WTC11 (cell line): ENCODE data around the gene SETDB1. TPM values are rescaled to one million over a fixed set of nuclear protein-coding genes. Genes with fewer than 3 reads are reported as not detected.

ENCODE experiments used
- ATAC-seq: fragments of 200-7000 bp; cut with Tn5 transposase; 2 replicates; pipeline ENCODE4 v1.10.0; 2021; ENCODE audit warnings: mild to moderate bottlenecking, moderate library complexity
- CTCF ChIA-PET: fragments of 300-600 bp; sonication (Branson Sonifier 250); formaldehyde crosslinking; loops from one replicate; lab custom pipeline; 2021; ENCODE audit warnings: antibody characterized with exemption; lab: Charles Lee
- POLR2A ChIA-PET: fragments of 350-600 bp; sonication (Branson Sonifier 250); formaldehyde crosslinking; loops from one replicate; lab custom pipeline; 2021; ENCODE audit warnings: antibody characterized with exemption; lab: Charles Lee
- DNase-seq: peaks from one replicate; pipeline ENCODE4 v3.0.0; 2021; ENCODE audit warnings: low spot score
- H3K27ac Mint-ChIP-seq: 2 replicates; pipeline ENCODE4 v1.8.0; 2021; ENCODE audit warnings: mixed read lengths
- H3K27me3 Mint-ChIP-seq: 2 replicates; pipeline ENCODE4 v1.8.0; 2021; ENCODE audit warnings: low read depth, mild to moderate bottlenecking, moderate library complexity, mixed read lengths
- H3K36me3 Mint-ChIP-seq: 2 replicates; pipeline ENCODE4 v1.8.0; 2021; ENCODE audit warnings: mixed read lengths
- H3K4me1 Mint-ChIP-seq: 2 replicates; pipeline ENCODE4 v1.8.0; 2022; ENCODE audit warnings: mixed read lengths
- H3K4me3 Mint-ChIP-seq: 2 replicates; pipeline ENCODE4 v1.8.0; 2021; ENCODE audit warnings: mild to moderate bottlenecking, moderate library complexity, mixed read lengths
- H3K9me3 Mint-ChIP-seq: 2 replicates; pipeline ENCODE4 v1.8.0; 2021; ENCODE audit warnings: mixed read lengths
- ATF3 ChIP-seq: sonication (generic); formaldehyde crosslinking; conservative IDR thresholded peaks from 2 replicates; pipeline ENCODE4 v1.8.1; 2022; ENCODE audit warnings: mild to moderate bottlenecking, missing genetic modification reagents
- CREB1 ChIP-seq: sonication (generic); formaldehyde crosslinking; IDR thresholded peaks from 2 replicates; pipeline ENCODE4 v1.8.0; 2023; ENCODE audit warnings: mild to moderate bottlenecking, missing genetic modification reagents
- CTCF ChIP-seq: fragments of 200-600 bp; IDR thresholded peaks from 2 replicates; pipeline ENCODE4 v1.8.0; 2022; ENCODE audit warnings: antibody characterized with exemption
- E2F1 ChIP-seq: sonication (generic); formaldehyde crosslinking; IDR thresholded peaks from 2 replicates; pipeline ENCODE4 v1.8.0; 2022; ENCODE audit warnings: mild to moderate bottlenecking, missing genetic modification reagents
- EMX1 ChIP-seq: fragments of 250-450 bp; sonication (Bioruptor Pico); IDR thresholded peaks from 2 replicates; pipeline ENCODE4 v1.8.0; 2021; ENCODE audit warnings: mild to moderate bottlenecking
- ETV6 ChIP-seq: sonication (generic); formaldehyde crosslinking; IDR thresholded peaks from 2 replicates; pipeline ENCODE4 v1.8.1; 2022; ENCODE audit warnings: mild to moderate bottlenecking, missing genetic modification reagents
- FOXP4 ChIP-seq: sonication (generic); formaldehyde crosslinking; IDR thresholded peaks from 2 replicates; pipeline ENCODE4 v1.8.0; 2022; ENCODE audit warnings: mild to moderate bottlenecking, missing genetic modification reagents
- GTF2I ChIP-seq: fragments of 250-450 bp; sonication (Bioruptor Pico); conservative IDR thresholded peaks from 2 replicates; pipeline ENCODE4 v1.4.0; 2021; ENCODE audit warnings: mild to moderate bottlenecking
- MLX ChIP-seq: sonication (generic); formaldehyde crosslinking; IDR thresholded peaks from 2 replicates; pipeline ENCODE4 v1.8.1; 2023; ENCODE audit warnings: mild to moderate bottlenecking, missing genetic modification reagents, moderate library complexity
- NFATC4 ChIP-seq: fragments of 250-450 bp; sonication (Bioruptor Pico); IDR thresholded peaks from 2 replicates; pipeline ENCODE4 v1.9.0; 2021; ENCODE audit warnings: mild to moderate bottlenecking
- NR1H2 ChIP-seq: sonication (generic); formaldehyde crosslinking; IDR thresholded peaks from 2 replicates; pipeline ENCODE4 v1.9.0; 2021; ENCODE audit warnings: mild to moderate bottlenecking, moderate library complexity, missing genetic modification reagents
- PRRX2 ChIP-seq: fragments of 250-450 bp; sonication (Bioruptor Pico); IDR thresholded peaks from 2 replicates; pipeline ENCODE4 v1.8.0; 2021; ENCODE audit warnings: mild to moderate bottlenecking
- SOX15 ChIP-seq: fragments of 250-450 bp; sonication (Bioruptor Pico); IDR thresholded peaks from 2 replicates; pipeline ENCODE4 v1.9.0; 2021; ENCODE audit warnings: mild to moderate bottlenecking
- SP1 ChIP-seq: sonication (generic); formaldehyde crosslinking; conservative IDR thresholded peaks from 2 replicates; pipeline ENCODE4 v1.8.1; 2022; ENCODE audit warnings: missing genetic modification reagents
- TCF7 ChIP-seq: sonication (generic); formaldehyde crosslinking; IDR thresholded peaks from 2 replicates; pipeline ENCODE4 v1.8.0; 2022; ENCODE audit warnings: mild to moderate bottlenecking, low read depth, missing genetic modification reagents, moderate library complexity
- USF1 ChIP-seq: sonication (generic); formaldehyde crosslinking; IDR thresholded peaks from 2 replicates; pipeline ENCODE4 v1.8.0; 2022; ENCODE audit warnings: mild to moderate bottlenecking, missing genetic modification reagents
- ZNF138 ChIP-seq: sonication (generic); formaldehyde crosslinking; conservative IDR thresholded peaks from 2 replicates; pipeline ENCODE4 v1.8.1; 2022; ENCODE audit warnings: mild to moderate bottlenecking, moderate library complexity, missing genetic modification reagents
- ZNF232 ChIP-seq: sonication (generic); formaldehyde crosslinking; IDR thresholded peaks from 2 replicates; pipeline ENCODE4 v1.8.0; 2022; ENCODE audit warnings: mild to moderate bottlenecking, missing genetic modification reagents
- ZNF512 ChIP-seq: sonication (generic); formaldehyde crosslinking; IDR thresholded peaks from 2 replicates; pipeline ENCODE4 v1.8.1; 2022; ENCODE audit warnings: missing genetic modification reagents, borderline replicate concordance
- total RNA-seq: library from RNA; stranded (reverse); gene quantifications from 3 replicates; pipeline ENCODE4 v1.2.3, GENCODE V29; 2021

The SETDB1 gene
- total RNA-seq, 1 experiment from 2014 or later, result 53.1 TPM

GRCh38 chr1:150995896-150996295, 69.7 kb downstream of the SETDB1 start:
- peak overlapping the region; percentile 70; the same call in 1 of the 2 replicates for H3K27ac Mint-ChIP-seq
- CTCF ChIA-PET, result interaction anchor here (0.5 to 5.7 kb wide), 29 partner anchors 9 to 458 kb away, joined by 3 to 109 read pairs (median 4); partner anchors contain the start of genes ANXA9, ARNT, C1orf56 and CERS2
- H3K36me3 Mint-ChIP-seq, result no peaks in the 10 kb centered on the region
- peak; percentile 75 for ATAC-seq
- H3K4me1 Mint-ChIP-seq, result peaks cover 6% of the 10 kb centered on the region; the same call in 1 of the 2 replicates
- no peak for TF ChIP-seq ZNF512 (CRISPR knock-in tag)
- peak; percentile 92 for TF ChIP-seq CTCF
- POLR2A ChIA-PET, result interaction anchor here (0.7 to 1.3 kb wide), 5 partner anchors 10 to 299 kb away, joined by 3 to 8 read pairs (median 3); partner anchors contain the start of gene ANXA9
- H3K4me3 Mint-ChIP-seq, result no peak overlapping the region
- H3K9me3 Mint-ChIP-seq, result no peaks in the 10 kb centered on the region
- no peaks in the 10 kb centered on the region for H3K27me3 Mint-ChIP-seq
- DNase-seq, result peak; percentile 64

GRCh38 chr1:150997126-150997872, 71.1 kb downstream of the SETDB1 start:
- Mint-ChIP-seq H3K27me3 (no peaks in the 10 kb centered on the region), H3K27ac (peak overlapping the region; percentile 63; the same call in 1 of the 2 replicates), H3K4me1 (peaks cover 6% of the 10 kb centered on the region; the same call in 1 of the 2 replicates), H3K4me3 (no peak overlapping the region), H3K36me3 (no peaks in the 10 kb centered on the region), H3K9me3 (no peaks in the 10 kb centered on the region)
- ChIA-PET CTCF (interaction anchor here (1.2 to 5.7 kb wide), 7 partner anchors 8 to 51 kb away, joined by 3 to 109 read pairs (median 7); partner anchors contain the start of genes ANXA9, C1orf56, CERS2 and MINDY1), POLR2A (interaction anchor here (1.1 kb wide), 1 partner anchor 9 kb away, joined by 3 read pairs; the partner anchor contains the start of gene MINDY1)
- ATAC-seq, result no peak
- no peak for DNase-seq
- TF ChIP-seq CREB1 (CRISPR knock-in tag) (no peak), E2F1 (no peak), EMX1 (no peak), ZNF512 (CRISPR knock-in tag) (no peak), ZNF232 (CRISPR knock-in tag) (no peak), SP1 (no peak), TCF7 (CRISPR knock-in tag) (no peak), NFATC4 (CRISPR knock-in tag) (no peak)

- Mint-ChIP-seq H3K4me3 (no peak overlapping the region), H3K27ac (no peak overlapping the region), H3K27me3 (no peaks in the 10 kb centered on the region), H3K9me3 (no peaks in the 10 kb centered on the region), H3K36me3 (no peaks in the 10 kb centered on the region), H3K4me1 (peaks cover 6% of the 10 kb centered on the region; the same call in 1 of the 2 replicates)
- CTCF ChIA-PET, result interaction anchor here (1.1 to 1.2 kb wide), 2 partner anchors 9 to 21 kb away, joined by 3 to 4 read pairs; partner anchors contain the start of gene MINDY1
- DNase-seq, result no peak
- POLR2A ChIA-PET, result interaction anchor here (1.1 kb wide), 1 partner anchor 9 kb away, joined by 3 read pairs; the partner anchor contains the start of gene MINDY1
- ATAC-seq, result no peak
- no peak for TF ChIP-seq ZNF138 (CRISPR knock-in tag)
- TF ChIP-seq FOXP4 (CRISPR knock-in tag), result no peak
- no peak for TF ChIP-seq ETV6
- no peak for TF ChIP-seq ATF3 (CRISPR knock-in tag)
- TF ChIP-seq PRRX2 (CRISPR knock-in tag), result no peak
- no peak for TF ChIP-seq NR1H2 (CRISPR knock-in tag)
- TF ChIP-seq SOX15 (CRISPR knock-in tag), result no peak
- TF ChIP-seq USF1 (CRISPR knock-in tag), result no peak
- no peak for TF ChIP-seq GTF2I (CRISPR knock-in tag)
- no peak for TF ChIP-seq MLX
Measured at GRCh38 chr1:150997949-150998348, 71.8 kb downstream of the SETDB1 start.
